ENCODE data around the gene MTHFD1L. TPM values are rescaled to one million over a fixed set of nuclear protein-coding genes. Genes with fewer than 3 reads are reported as not detected.
A peak's percentile ranks its signal among the peaks of the same experiment; 100 is the strongest.

The MTHFD1L gene
- total and polyA plus RNA-seq, 2 of the 4 experiments (the other 2 are of a cell fraction) = 43.5 to 53.2 TPM

- intact Hi-C loops (cut with micrococcal nuclease) = loop anchor here (2.0 kb wide), 1 partner anchor 48 kb away; no protein-coding TSS in a partner anchor
Observed at GRCh38 chr6:150866991-150867501, 1.5 kb downstream of the MTHFD1L start.

More at GRCh38 chr6:150866991-150867501, 1.5 kb downstream of the MTHFD1L start:
- Histone ChIP-seq H3K4me1 (ENCODE audit: control insufficient read depth, insufficient read depth, low read length) (peaks cover 4% of the 10 kb centered on the region), H3K9me1 (ENCODE audit: insufficient read depth, low read length) (peaks cover 8% of the 10 kb centered on the region; the same call in 1 of the 2 replicates), H3K9me3 (ENCODE audit: control insufficient read depth, insufficient read depth, low read length) (no peaks in the 10 kb centered on the region), H3K79me1 (ENCODE audit: low read depth in 1 of 2, low read length in 2 of 2) (peaks cover 0 to 49% of the 10 kb centered on the region in 2 experiments; a peak in 2 of 4 replicates), H2AK5ac (ENCODE audit: low read depth, low read length) (peak overlapping the region; percentile 87), H2BK15ac (ENCODE audit: low read depth, low read length) (peak overlapping the region; percentile 6; the same call in 2 of the 3 replicates), H4K91ac (ENCODE audit: insufficient read depth, low read depth, low read length) (peak overlapping the region; percentile 96), H4K20me1 (ENCODE audit: insufficient read depth, low read length) (peaks cover 10% of the 10 kb centered on the region; the same call in 1 of the 2 replicates), H3K27me3 (ENCODE audit: control insufficient read depth, insufficient read depth, low read length) (no peaks in the 10 kb centered on the region), H3K36me3 (ENCODE audit: control insufficient read depth, insufficient read depth, low read length) (peaks cover 5% of the 10 kb centered on the region; the same call in 1 of the 2 replicates), H3K27ac (ENCODE audit: insufficient read depth, low read length) (peak overlapping the region; percentile 99), H3K4me2 (ENCODE audit: low read depth, low read length) (peak overlapping the region; percentile 73), H3K18ac (ENCODE audit: low read depth, low read length) (peak overlapping the region; percentile 84), H4K5ac (ENCODE audit: low read depth, low read length) (peak overlapping the region; percentile 95), H3K4me3 (ENCODE audit: insufficient read depth, low read depth, low read length) (peak overlapping the region; percentile 81), H3K14ac (replicated peaks; ENCODE audit: low read depth, low read length) (peak overlapping the region; percentile 98), H2BK120ac (ENCODE audit: low read depth, low read length) (peak overlapping the region; percentile 78), H2AK9ac (replicated peaks; ENCODE audit: low read depth, low read length, poor library complexity) (peak overlapping the region; percentile 99), H2AFZ (replicated peaks; ENCODE audit: low read length, poor library complexity) (peak overlapping the region; percentile 97), H3K4ac (ENCODE audit: low read depth, low read length) (peak overlapping the region; percentile 98), H2BK5ac (ENCODE audit: low read depth, low read length, poor library complexity, severe bottlenecking) (peak overlapping the region; percentile 95), H4K8ac (ENCODE audit: low read depth in 2 of 2, low read length in 2 of 2) (peak overlapping the region; percentile 95 to 96), H2BK20ac (ENCODE audit: low read depth, low read length) (no peak overlapping the region), H3K23ac (ENCODE audit: low read depth, low read length) (peak overlapping the region; percentile 85), H3K9ac (ENCODE audit: low read depth, low read length) (peak overlapping the region; percentile 100), H3K56ac (ENCODE audit: extremely low read depth, insufficient read depth, low read length) (peak overlapping the region; percentile 89)
- WGBS, 2 experiments (ENCODE audit: extremely low coverage in 2 of 2, insufficient read length in 1 of 2) = 67% methylated on average over 5 of the region's 13 CpGs; no CpG with 5 or more reads in 1 of the 2 experiments
- in situ Hi-C loops (cut with MboI; ENCODE audit: low sequenced_read_pairs) = no loop called here
- dilution Hi-C loops (cut with HindIII; ENCODE audit: low sequenced_read_pairs, unreplicated experiment) = no loop called here
- BruUV-seq (replicated peaks) = TSS peak; percentile 74
- ChIA-PET POLR2A (ENCODE audit: unreplicated experiment) (interaction anchor here (1.0 to 1.2 kb wide), 2 partner anchors 8 to 15 kb away, joined by 3 read pairs; no protein-coding TSS in a partner anchor), CTCF (interaction anchor here (1.0 to 2.1 kb wide), 3 partner anchors 25 to 468 kb away, joined by 3 to 10 read pairs (median 6); no protein-coding TSS in a partner anchor)
- no peak for TF ChIP-seq CTCF (conservative IDR thresholded peaks at IDR 0.05; ENCODE audit: low read depth, low read length)
- ATAC-seq (ENCODE audit: low read depth) (no peak), DNase-seq (no peak)
